Stimulated activated CD8-positive, alpha-beta memory T cell treated with anti-CD3 and anti-CD28 coated beads, Interleukin-12 subunit alpha, Interleukin-12 subunit beta, amount 100 ng/mL, for 24 hours (primary cell): ENCODE data around the gene SLCO1B1.
"Not testable (repeated sequence)": the region's sequence is repeated elsewhere in the genome, so short reads cannot be mapped to it uniquely, and the experiment has no call there.

Experiments
- DNase-seq: peaks from one replicate; pipeline ENCODE4 v3.0.0-alpha.2; 2020; ENCODE audit errors: extremely low read depth

The SLCO1B1 gene, protein sequence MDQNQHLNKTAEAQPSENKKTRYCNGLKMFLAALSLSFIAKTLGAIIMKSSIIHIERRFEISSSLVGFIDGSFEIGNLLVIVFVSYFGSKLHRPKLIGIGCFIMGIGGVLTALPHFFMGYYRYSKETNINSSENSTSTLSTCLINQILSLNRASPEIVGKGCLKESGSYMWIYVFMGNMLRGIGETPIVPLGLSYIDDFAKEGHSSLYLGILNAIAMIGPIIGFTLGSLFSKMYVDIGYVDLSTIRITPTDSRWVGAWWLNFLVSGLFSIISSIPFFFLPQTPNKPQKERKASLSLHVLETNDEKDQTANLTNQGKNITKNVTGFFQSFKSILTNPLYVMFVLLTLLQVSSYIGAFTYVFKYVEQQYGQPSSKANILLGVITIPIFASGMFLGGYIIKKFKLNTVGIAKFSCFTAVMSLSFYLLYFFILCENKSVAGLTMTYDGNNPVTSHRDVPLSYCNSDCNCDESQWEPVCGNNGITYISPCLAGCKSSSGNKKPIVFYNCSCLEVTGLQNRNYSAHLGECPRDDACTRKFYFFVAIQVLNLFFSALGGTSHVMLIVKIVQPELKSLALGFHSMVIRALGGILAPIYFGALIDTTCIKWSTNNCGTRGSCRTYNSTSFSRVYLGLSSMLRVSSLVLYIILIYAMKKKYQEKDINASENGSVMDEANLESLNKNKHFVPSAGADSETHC

DNA sequence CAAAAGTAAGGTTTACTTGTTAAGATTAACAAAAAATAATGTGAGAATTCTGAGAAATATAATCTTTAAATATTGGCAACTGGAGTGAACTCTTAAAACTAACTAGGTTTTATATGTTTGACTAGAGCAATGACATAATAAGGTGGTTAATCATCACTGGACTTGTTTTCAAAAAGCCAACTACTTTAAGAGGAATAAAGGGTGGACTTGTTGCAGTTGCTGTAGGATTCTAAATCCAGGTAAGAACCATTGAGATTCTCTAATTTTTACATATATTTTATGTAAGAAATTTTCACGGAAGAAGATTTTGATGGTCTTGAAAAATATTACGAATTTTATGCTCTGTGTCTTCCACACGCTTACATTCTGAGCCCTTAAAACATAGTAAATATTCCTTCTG, at the start of gene SLCO1B1:
SLCO1B1 (plus strand) TSS at position 197 of the 400 bp plus-strand sequence. CDS start 10,381 bp downstream, outside the sequence.
- DNase-seq: no peak

GRCh38 chr12:21084753-21085152, 46.2 kb upstream of the SLCO1B1 start:
- DNase-seq: not testable (repeated sequence)

GRCh38 chr12:21111732-21112131, 19.3 kb upstream of the SLCO1B1 start:
- no peak for DNase-seq

GRCh38 chr12:21113266-21113665, 17.7 kb upstream of the SLCO1B1 start:
- DNase-seq: no peak

GRCh38 chr12:21117995-21118394, 13.0 kb upstream of the SLCO1B1 start:
- no peak for DNase-seq

GRCh38 chr12:21118760-21119159, 12.2 kb upstream of the SLCO1B1 start:
- no peak for DNase-seq

- DNase-seq: no peak
Measured at GRCh38 chr12:21129351-21129750, 1.6 kb upstream of the SLCO1B1 start.

DNA sequence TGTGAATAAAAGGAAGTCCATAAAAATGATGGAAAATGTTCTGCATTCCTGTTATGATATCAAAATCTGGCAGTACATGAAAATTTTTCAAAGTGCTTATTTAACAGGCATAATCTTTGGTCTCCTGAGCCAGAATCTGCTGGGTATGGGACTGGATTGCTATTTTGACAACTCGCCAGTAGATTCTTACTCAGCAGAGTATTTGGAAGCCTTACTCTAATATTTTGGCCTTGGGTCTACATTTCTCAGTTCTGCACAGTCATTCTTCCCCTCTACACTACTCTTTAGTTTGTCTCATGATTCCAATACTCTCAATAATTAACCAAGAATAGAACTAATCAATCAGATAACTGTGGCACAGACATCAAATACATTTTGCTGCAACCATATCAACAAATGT, 1.1 kb upstream of the SLCO1B1 start:
- no peak for DNase-seq

GRCh38 chr12:21137318-21137999, 6.5 kb downstream of the SLCO1B1 start:
- DNase-seq: not testable (repeated sequence)

DNA sequence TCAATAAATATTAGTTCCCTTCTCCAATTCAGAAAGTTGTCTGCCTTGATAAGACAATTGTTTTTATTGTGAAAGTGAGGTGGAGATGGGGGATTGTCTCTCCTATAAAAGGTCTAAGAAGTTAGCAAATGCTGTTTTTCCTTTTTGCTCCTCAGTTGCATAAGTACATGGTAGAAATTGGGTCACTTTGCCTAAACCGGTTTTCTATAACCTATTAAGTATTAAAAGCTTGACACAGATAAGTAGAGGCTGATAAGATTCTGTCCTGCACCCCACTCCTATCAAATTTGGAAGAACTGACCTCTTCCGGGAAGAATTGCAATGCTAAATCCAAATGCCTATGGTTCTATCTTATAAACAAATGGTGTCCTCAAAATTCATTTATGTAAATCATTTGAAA, 7.0 kb downstream of the SLCO1B1 start:
- DNase-seq: no peak

DNA sequence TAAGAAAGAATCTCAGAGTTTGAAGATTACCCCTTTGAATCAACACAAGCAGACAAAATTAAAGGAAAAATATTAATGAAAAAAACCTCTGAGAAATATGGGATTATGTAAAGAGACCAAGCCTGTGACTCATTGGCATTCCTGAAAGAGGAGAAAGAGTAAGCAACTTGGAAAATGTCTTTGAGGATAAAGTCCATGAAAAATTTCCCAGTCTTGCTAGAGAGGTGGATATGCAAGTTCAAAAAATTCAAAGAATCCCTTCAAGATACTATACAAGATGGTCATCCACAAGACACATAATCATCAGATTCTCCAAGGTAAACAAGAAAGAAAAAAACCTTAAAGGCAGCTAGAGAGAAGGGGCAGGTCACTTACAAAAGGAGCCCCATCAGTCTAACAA, 13.3 kb downstream of the SLCO1B1 start:
- DNase-seq: no peak

DNA sequence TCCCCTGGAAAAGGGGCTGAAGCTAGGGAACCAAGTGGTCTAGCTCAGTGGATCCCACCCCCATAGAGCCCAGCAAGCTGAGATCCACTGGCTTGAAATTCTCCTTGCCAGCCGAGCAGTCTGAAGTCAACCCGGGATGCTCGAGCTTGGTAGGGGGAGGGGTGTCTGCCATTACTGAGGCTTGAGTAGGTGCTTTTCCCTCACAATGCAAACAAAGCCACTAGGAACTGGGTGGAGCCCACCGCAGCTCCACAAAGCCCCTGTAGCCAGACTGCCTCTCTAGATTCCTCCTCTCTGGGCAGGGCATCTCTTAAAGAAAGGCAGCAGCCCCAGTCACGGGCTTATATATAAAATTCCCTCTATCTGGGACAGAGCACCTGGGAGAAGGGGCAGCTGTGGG, 18.9 kb downstream of the SLCO1B1 start:
- DNase-seq: not testable (repeated sequence)

GRCh38 chr12:21151184-21151583, 20.2 kb downstream of the SLCO1B1 start:
- DNase-seq: no peak

- no peak for DNase-seq
Measured at GRCh38 chr12:21155522-21156351, 24.7 kb downstream of the SLCO1B1 start.

- DNase-seq: no peak
Measured at GRCh38 chr12:21165048-21165447, 34.1 kb downstream of the SLCO1B1 start.

GRCh38 chr12:21169878-21170472, 39.0 kb downstream of the SLCO1B1 start:
- DNase-seq: no peak

DNA sequence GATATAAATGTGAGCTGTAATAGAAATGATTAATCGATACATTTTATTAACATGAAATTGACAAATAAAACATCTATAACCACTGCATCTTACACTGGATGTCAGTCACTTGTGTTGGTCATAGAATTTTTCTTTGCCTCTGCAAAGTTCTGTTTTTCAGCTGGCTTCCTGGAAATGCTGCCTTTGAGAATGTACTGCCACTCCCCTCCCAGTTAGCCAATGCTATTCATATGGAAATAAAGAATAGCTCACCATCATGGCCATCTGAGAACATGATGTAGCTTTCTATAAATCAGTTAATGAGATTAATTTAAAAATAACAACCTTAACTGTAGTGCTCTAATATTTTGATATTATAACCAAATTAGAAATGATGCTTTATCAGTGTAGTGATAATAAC, 41.1 kb downstream of the SLCO1B1 start:
- DNase-seq: no peak

GRCh38 chr12:21183721-21184275, 52.8 kb downstream of the SLCO1B1 start:
- no peak for DNase-seq

DNA sequence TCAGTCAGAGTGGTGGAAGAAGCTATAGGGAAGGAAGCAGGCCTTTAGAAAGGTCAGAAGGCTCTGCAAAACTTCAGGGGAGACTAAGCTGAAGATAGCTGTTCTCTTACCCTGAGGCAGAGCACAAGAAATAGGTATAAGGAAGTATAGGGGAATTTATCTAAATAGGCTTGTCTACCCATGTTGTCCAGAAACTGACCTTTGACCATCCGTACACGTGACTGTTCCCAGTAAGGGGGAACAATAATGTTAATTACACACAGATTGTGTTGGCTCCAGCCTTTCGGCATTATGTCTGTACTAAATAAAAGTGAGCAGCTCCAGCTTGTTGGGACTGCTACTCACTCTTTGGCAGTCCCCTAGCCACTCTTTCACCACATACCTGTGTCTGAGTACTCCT, 59.0 kb downstream of the SLCO1B1 start:
- DNase-seq: no peak

DNA sequence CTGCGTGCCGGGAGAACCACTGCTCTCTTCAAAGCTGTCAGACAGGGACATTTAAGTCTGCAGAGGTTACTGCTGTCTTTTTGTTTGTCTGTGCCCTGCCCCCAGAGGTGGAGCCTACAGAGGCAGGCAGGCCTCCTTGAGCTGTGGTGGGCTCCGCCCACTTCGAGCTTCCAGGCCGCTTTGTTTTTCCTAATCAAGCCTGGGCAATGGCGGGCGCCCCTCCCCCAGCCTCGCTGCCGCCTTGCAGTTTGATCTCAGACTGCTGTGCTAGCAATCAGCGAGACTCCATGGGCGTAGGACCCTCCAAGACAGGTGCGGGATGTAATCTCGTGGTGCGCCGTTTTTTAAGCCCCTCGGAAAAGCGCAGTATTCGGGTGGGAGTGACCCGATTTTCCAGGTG, 83.4 kb downstream of the SLCO1B1 start:
- DNase-seq: not testable (repeated sequence)

DNA sequence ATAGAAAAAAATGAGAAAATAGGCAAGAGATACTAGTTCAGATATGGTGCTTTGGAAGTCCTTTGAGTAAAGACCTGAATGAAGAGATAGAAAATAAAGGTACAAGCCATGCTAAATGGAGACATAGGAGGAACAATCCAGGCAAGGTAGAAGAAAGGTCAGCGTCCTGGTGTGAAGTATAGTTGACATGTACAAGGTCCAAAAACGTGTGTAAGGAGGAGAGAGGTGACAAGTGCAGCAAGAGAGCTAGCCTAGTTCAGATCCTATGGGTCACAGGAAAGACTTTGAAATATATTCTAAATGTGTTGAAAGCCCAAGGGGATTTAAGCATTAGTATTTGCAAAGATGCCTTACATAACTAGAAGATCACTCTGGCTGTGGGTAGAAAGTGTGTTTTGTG, 88.2 kb downstream of the SLCO1B1 start:
- DNase-seq: no peak
